ENCODE measurements around the gene NEU2. TPM values are rescaled to one million over a fixed set of nuclear protein-coding genes. Genes with fewer than 3 reads are reported as not detected.
A peak's percentile ranks its signal among the peaks of the same experiment; 100 is the strongest.

NEU2 gene
- total and polyA plus RNA-seq, 9 of the 15 experiments (the other 6 are each of a cell fraction or from before 2014, with no cell fraction given), result not detected

- no peaks in the 10 kb centered on the region for H3K9me3 ChIP-seq (replicated peaks; ENCODE audit: control insufficient read depth, insufficient read depth, low read depth, low read length)
- FAIRE-seq (no peak), ATAC-seq (no peak), DNase-seq (ENCODE audit: extremely low read depth in 1 of 4, low spot score in 3 of 4) (no peak)
- no peak overlapping the region for H3K27ac ChIP-seq (ENCODE audit: extremely low read depth, low read depth, low read length)
- TF ChIP-seq GTF2F1 (IDR thresholded peaks at IDR 0.05; ENCODE audit: low read depth, low read length) (no peak), PRDM10 (IDR thresholded peaks at IDR 0.05; ENCODE audit: partially characterized antibody) (peak; percentile 45)
- POLR2A ChIA-PET, result no interaction called here
- in situ Hi-C loops (cut with MboI), result no loop called here
- WGBS (ENCODE audit: insufficient coverage, low coverage, missing lambda C conversion rate), result 5% methylated on average over 4 of the region's 4 CpGs
- H3K79me2 ChIP-seq (ENCODE audit: control insufficient read depth, insufficient read depth, low read length), result no peaks in the 10 kb centered on the region
- H3K9me1 ChIP-seq (ENCODE audit: control insufficient read depth, insufficient read depth, low read length), result no peaks in the 10 kb centered on the region
- CTCF ChIA-PET (ENCODE audit: low intra/inter-chr PET ratio), result interaction anchor here (0.6 kb wide), 1 partner anchor 52 kb away, joined by 4 read pairs; no protein-coding TSS in a partner anchor
- no TSS peak for BruUV-seq (replicated peaks)
- H3K4me2 ChIP-seq (ENCODE audit: insufficient read depth, low read length), result no peak overlapping the region
- H3K36me3 ChIP-seq (ENCODE audit: control insufficient read depth, insufficient read depth, low read length), result no peaks in the 10 kb centered on the region
- peaks cover 0 to 11% of the 10 kb centered on the region in 2 experiments; a peak in 3 of 5 replicates for H3K4me1 ChIP-seq (replicated peaks in 1 of 2; ENCODE audit: control insufficient read depth in 2 of 2, insufficient read depth in 2 of 2, low read length in 2 of 2)
- H4K20me1 ChIP-seq (replicated peaks; ENCODE audit: control insufficient read depth, insufficient read depth, low read length), result no peaks in the 10 kb centered on the region
- intact Hi-C loops (cut with micrococcal nuclease), result loop anchor here (10.0 kb wide), 1 partner anchor 206 kb away; the partner anchor contains the start of gene ATG16L1
- H3K27me3 ChIP-seq (ENCODE audit: control insufficient read depth in 2 of 2, insufficient read depth in 2 of 2, low read length in 2 of 2), result peaks cover 0 to 21% of the 10 kb centered on the region in 2 experiments; a peak in 2 of 5 replicates
- H3K9ac ChIP-seq (ENCODE audit: insufficient read depth in 1 of 2, low read depth in 2 of 2, low read length in 2 of 2), result no peak overlapping the region
- H2AFZ ChIP-seq (ENCODE audit: low read depth, low read length), result no peak overlapping the region
- H3K4me3 ChIP-seq, result no peak overlapping the region
These were observed 16.8 kb downstream of the NEU2 start for GRCh38 chr2:233049194-233049761.
